OCI-M2 (cell line): Measurements from ENCODE around the gene ASIC4.

Experiments used
- DNase-seq: peaks from one replicate; lab custom pipeline; 2025; ENCODE audit not compliant: unreplicated experiment; lab: John Stamatoyannopoulos, UW

ASIC4 gene

DNA sequence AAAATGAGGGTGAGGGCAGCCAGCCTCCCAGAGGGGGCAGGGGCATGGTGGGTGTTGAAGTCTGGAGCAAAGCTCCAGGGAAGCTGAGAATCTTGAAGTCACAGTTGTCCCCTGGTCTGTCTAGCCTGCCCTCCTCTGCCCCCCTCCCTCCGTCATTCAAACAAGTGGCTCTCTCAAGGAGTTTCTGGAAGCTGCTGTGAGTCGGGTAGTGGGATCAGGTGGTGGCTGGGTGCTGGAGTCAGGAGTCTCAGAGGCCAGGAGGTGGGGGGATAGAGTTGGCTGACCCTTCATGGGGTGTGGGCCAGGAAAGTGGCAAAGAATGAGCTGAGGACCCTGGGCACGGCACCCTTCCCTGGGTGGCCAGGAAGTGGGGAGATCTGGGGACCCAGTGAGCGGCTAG, 495 bp upstream of the ASIC4 start:
- no peak for DNase-seq

DNA sequence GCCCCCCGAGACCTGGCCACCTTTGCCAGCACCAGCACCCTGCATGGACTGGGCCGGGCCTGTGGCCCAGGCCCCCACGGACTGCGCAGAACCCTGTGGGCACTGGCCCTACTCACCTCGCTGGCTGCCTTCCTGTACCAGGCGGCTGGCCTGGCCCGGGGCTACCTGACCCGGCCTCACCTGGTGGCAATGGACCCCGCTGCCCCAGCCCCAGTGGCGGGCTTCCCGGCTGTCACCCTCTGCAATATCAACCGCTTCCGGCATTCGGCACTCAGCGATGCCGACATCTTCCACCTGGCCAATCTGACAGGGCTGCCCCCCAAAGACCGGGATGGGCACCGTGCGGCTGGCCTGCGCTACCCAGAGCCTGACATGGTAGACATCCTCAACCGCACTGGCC, 554 bp downstream of the ASIC4 start:
- DNase-seq = no peak

DNA sequence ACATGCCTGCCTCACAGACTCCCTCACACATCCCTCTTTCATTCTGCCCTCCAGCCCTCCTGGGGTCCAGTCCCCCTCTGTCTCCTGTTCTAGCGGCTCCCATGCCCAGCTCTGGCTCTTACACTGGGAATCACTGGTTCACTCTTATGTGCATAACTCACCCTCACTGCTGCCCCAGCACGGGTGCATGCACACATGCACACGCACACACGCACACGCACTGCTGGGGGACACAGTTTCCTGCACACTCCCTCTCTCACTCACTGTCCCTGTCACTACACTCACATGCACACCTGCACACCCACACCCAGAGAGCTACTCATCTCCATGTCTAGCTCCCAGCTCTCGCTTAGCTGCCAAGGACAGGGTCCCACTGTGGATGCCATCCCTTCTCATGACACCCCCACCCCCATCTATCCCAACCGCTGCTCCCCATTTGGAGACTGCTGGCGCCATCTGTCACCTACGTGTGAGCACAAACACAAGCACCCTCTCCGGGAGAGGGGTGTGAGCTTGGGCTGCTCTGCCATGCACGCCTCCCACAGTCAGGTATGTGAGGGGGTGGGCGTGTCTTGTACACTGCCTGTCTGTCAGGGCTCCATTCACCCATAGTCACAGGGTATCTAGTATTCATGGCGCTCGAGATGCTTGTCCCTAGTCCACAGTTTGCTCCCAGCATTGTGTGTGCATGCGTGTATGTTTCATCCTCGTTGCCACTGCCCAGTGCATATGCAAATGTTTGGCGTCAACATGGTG, 1.8 kb downstream of the ASIC4 start:
- no peak for DNase-seq

DNA sequence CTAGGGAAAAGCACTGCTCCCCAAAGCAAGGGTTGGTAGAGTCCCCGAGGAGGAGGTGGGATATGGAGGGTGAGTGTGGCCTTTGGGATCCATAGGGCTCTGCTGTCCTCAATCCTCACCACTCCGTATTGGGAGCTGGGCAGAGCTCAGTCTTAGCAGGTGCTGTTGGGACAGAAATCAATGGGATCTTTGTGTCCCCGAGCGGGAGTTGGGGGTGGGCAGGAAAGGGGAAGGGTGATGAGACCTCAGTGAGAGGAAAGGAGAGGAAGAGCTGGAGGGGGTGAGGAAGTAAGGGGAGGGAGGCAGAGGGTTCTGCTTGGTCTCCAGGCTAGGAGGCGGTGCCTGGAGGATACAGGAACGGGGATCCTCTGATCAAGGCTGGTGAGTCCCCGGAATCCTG, 2.6 kb downstream of the ASIC4 start:
- DNase-seq = no peak

DNA sequence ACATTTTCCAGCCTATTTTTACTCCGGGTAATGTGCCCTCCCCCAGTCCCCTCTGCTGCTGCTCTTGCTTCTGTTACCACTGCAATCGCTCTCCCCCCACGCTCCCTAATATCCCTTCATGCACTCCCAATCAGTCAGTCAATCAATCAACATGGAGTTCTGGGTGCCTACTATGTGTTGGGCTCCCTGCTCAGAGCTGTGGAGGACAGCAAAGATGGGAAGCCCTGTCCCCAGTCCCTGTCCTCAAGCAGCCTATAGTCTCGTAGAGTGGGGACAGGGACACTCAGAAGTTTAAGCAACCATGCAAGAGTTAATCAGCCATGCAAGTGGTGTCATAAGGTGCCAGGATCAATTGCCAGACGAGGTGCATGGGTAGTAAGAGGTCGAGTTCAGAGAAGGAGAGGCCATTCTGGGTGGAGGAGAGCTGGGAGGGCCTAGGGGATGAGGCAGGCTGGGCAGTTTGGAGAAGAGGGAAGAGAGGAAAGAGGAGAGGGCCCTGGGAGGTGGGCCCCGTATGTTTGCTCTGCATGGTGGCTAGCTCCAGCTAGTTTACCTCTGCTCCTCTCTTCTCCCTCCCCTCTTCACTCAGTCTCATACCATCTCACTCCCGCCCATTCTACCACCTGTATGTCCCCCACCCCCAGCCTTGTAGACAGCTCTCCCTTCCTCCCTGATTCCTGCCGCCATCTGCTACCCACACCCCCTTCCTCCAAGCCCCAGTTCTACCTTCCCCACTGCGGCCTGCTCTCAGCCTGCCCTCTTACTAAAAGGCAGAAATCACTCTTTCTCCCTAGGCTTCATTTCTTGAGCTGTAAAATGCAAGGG, 3.9 kb downstream of the ASIC4 start:
- no peak for DNase-seq

DNA sequence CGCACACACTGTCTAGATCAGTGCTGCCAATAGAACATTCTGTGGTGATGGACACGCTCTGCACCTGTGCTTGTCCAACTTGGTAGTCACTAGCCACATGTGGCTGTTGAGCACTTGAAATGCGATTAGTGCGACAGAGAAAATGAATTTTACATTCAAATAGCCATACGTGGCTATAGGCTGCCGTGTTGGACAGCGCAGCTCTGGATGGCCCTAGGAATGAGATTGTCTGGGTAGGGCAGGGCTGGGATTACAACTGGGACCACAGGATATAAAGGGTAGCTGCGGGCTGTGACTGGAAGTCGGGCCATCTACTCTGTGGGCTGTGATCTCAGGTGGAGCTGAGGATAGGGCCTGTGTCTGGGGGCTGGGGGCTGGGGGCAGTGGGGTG, 5.2 kb downstream of the ASIC4 start:
- DNase-seq = no peak

DNA sequence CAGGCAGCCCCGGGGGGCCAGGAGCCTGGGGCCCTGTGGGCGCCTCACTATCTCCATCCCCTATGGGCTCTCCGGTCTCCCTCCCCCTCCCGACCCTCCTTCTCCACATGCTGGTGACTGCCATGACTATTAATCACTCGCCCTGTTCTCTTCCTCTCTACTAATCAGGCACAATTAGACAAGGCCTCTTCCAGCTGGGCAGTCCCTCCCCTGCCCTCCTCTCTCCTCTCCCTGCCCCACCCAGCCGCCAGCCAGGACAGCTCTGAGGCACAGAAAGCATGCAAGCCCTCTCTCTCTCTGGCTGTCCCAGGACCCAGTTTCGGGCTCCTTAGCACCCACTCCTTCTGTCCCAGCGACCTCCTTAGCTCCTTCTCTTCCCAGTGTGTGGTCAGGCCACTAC, 5.8 kb downstream of the ASIC4 start:
- no peak for DNase-seq

DNA sequence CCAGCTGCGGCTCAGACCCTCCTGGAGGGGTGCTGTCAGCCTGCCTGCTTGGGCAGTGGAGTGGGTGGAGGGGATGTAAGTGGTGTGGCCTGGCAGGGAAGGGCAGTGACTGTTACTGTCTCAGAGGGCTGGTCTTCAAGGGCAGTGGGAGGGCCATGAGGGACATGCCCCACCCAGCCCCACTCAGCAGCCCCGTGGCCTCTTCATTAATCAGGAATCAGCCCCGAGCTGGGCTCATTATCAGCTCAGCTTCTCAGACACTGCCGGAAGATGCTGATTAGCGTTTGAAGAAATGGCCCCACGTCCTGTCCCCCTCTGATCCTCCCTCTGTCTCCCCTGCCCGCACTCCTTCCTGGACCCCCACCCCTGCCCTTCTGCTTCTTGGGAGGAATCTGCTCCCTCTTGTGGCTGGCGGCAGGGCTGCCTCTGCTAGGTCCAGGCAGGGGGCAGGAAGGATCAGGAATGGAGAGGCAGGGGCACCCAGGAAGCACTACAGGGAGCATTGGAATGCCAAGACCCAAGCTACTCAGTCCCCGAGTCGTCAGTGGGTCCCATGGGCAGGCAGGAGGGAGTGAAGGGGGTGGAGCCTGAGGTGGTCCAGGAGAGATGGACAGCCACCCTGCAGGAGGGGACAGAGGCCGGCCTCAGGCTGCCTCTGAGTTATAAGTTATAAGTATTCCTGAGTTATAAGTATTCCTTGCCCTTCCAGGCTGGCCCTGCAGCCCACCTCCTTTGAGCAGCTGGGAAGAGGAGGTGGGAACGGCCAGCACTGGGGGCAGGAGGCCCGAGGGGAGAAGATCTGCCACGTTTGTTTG, 7.0 kb downstream of the ASIC4 start:
- peak; percentile 43 for DNase-seq

DNA sequence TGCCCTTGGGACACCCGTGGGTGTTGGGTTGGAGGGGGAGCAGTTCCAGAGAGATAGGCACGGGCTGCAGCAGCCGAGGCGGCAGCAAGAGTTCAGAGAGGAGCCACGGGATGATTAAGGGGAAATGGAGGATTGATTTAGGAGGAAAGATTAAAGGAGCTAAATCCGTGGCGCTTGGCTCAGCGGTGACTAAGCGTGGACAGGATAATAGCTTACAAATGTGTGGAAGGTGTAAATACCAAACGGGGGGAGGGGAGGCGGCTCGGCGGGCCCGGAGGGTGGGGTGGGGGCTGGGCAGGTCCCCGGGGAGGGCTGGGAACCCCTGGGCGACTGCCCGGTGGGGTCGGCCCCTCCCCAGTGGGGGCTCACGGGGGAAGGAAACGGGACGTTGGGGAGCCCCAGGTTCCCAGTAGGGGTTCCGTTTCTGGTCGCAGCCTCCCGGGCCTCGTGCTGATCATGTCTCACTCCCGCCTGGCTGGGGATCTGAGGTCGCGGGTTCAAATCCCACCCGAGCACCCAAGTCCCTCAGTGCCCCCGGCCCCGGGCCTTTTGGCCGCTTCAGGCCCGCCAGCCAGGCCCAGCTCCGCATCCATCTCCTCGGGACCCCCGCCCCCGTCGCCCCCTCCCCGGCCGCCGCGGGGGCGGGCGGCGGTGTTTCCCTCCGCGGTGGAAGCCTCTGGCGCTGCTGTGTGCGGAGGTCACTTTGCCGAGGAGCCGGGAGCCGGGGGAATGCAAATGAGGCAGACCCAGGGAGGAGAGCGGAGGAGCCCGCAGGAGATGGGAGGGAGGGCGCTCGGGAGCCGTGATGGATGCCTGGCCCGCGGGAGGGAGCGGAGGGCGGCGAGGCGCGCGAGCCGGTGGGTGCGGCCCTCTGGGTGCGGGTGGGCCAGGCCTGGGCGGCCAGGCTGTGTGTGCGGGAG, 8.1 kb downstream of the ASIC4 start:
- DNase-seq = no peak

DNA sequence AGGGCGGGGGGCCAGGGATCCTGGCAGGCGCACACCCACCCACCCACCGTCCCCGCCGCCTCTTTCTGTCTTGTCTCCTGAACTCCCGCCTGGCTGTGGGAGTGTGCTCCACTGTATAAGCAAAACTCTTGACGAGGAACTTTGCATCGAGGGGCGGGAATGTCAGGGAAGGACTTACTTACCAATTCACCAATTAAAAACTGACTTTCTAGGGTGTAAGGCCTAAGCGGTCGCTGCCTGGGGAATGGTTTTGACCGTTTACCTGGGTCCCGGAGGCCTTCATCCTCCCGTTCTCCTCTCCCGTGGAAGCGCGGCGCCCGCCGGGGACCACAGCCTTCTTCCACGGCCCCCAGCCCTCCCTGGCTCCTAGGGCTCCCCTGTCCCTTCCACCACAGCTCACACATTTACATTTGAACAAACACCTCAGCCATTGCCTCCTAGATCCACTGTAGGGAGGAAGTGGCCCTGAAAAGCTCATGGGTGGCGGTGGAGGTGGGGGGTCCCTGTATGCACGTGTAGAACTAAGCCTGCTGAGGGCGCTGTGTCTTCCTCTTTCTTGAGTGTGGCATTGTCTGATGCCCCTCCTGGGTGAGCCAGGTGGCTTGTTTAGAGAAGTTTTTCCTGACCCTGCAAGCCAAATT, 8.9 kb downstream of the ASIC4 start:
- no peak for DNase-seq

DNA sequence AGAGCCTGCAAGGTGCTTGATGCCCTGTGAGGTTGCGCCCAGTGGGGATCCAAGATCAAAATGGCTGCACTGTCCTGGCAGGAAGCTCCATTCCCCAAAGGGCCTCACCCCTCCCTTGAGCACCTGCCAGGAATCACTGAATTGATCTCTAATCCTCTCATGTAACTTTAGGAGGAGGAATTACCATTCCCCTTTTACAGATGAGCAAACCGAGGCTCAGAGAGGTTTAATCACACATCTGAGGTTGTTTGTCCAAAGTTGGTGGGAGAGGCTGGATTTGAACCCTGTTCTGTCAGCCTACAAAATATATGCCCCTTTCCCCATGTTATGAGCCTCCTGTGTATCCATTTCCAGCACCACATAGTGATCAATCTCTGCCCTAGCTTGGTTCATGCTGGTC, 10.5 kb downstream of the ASIC4 start:
- no peak for DNase-seq

DNA sequence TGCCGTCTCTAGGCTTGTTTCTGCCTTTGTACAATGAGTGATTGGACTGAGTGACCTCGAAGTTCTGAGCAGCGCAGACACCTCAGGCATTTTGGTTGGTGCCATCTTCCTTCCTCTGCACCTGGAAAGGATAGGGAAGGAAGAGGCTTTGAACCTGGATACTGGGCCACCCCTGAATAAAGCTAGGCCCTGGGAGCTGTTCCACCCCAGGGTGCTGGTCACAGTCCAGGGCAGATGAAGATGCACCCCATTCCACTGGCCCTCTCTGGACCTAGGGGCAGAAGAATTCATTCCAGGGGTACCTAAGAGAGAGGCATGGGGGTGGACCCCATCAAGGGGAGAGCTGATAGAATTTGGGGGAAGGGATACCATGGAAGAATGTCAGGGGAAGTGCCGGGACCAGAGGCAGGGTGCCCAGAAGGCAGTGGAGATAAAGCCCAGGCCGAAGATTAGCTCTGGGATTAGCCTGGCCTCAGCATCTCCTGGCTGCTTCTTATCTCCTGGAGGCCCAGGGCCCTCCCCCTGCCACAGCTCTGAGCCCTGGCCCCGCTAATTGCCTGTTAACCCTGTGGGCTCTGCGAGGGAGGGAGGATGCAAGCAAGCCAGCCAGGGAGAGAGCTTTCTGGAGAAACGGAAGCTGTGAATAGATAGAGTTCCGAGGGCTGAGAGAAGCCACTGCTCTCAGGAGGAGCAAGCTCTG, 11.4 kb downstream of the ASIC4 start:
- DNase-seq = peak; percentile 34

DNA sequence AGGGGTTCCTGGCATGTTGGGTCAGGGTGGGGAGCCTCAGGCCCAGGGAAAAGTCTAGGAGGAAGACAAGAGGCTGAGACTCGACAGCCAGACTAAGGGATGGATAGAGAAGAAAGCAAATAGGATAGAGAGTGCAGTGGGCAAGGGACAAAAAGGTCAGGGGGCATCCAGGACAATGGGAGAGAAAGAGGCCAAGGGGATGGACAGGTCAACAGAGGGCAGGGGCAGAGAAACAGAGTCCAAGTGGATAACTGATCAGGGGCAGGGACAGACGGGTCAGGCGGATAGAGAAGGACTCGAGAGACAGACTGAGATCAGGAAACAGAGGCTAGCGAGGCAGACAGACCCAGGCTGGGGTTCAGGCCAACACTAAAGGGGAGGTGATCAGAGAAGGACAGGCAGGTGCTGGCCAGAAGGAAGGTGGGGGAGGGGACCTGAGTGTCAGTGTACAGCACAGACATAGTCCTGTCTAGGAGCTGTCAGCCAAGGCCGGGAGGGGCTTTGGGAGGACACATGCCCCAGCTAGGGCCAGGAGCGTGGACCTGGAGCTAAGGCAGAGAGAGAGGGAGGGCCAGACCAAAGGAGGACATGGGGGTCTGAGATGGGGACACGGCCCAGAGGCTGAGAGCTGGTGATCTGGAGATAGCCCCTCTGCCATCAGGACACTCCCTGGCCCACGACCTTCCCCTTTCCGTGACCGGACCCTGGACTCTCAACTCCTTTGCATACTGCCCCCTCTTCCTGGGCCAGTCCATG, 12.2 kb downstream of the ASIC4 start:
- DNase-seq = no peak

DNA sequence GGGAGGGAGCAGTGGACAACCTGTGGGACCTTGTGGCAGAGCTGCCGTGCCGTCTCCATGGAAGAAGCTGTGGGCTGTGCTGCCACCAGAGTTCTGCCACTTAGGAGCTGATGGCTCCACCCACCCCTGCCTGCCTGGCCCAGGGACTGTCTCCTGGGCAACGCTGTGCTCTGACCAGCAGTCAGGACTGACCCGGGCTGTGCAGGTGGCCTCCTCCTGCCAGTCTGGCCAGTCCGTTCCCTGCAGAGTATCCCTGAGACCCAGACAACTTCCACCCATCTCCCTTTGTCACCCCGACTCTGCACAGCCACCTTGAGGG, 12.8 kb downstream of the ASIC4 start:
- DNase-seq = no peak

DNA sequence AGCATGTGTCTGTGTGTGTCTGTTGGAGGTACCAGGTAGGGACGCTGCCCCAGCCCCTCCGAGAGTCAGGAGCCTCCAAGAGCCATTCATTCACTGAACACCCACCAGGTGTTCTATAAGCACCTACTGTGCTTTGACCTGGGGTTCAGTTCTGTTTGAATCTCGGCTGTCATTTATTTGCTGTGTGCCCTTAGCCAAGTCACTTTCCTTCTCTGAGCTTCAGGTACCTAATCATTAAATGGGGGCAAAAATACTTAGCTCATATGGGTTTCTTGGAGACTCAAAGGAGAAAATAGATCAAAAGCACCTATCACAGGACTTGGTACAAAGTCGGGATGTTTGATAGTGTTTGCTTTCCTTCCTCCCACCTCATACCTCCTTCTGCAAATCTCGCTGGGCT, 13.2 kb downstream of the ASIC4 start:
- no peak for DNase-seq

DNA sequence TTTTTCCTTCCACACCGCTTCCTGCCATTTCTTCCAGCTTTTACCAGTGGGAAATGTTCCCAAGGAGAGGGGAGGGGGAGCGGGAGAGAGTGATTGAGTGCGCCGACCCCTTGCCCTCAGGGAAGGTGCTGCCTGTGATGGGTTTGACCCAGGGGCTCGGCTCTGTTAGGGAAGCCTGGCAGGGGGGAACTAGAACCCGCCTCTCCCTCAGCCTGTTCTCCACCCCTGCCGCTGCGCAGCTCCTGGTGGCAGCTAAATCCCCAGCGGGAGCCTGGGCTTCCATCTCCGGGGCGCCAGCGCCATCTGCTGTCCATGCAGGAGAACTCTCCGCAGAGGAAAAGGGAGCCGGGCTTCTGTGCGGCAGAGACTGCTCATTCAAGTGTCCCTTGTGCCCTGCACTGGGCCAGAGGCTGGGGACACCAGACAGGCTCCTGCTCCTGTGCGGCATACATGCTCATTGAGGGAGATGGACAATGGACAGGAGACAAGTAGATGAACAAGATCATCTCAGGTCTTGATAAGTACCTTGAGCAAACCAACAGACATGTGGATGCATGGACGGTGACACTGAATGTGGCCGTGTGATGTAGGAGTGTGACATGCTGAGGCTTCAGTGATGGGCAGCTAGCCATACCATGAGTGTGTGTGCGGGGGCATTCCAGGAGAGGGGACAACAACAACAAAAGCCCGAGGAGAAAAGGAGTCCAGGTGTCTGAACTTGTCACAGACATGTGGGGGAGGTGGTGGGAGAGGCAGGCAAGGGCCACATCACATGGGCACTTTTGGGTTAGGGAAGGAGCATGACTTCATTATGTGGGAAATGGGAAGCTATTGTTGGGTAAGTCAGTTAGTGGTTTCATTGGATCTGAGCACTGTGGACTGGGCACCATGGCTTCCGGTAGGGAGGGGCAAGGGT, 16.0 kb downstream of the ASIC4 start:
- peak; percentile 44 for DNase-seq

DNA sequence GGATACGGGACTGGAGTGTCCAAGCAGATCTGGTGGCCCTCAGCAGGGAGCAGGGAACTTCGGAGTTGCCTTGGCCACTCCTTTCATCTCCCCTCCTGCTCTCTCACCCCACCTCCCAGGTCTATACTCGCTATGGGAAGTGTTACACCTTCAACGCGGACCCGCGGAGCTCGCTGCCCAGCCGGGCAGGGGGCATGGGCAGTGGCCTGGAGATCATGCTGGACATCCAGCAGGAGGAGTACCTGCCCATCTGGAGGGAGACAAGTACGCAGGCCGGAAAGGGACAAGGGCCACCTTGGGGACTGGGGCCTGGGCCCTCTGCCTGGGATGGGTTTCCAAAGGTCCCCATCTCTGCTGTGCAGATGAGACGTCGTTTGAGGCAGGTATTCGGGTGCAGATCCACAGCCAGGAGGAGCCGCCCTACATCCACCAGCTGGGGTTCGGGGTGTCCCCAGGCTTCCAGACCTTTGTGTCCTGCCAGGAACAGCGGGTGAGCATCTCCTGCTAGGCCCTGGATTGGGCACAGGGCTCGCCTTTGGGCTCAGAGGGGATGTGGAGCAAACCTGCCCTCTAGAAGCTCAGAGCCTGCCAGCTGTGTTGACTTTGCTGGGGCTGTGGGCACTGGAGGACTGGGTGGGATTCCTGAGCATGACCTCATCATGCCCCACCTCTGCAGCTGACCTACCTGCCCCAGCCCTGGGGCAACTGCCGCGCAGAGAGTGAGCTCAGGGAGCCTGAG, 17.5 kb downstream of the ASIC4 start:
- no peak for DNase-seq

DNA sequence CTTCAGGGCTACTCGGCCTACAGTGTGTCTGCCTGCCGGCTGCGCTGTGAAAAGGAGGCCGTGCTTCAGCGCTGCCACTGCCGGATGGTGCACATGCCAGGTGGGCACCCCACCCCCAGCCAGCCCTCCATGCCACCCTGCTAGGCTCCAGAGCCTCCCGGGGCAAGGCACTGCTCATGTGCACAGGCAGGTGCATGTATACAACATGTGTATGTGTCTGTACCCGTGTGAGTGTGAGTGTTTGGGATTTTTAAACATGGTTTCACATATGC, 18.0 kb downstream of the ASIC4 start:
- no peak for DNase-seq
